Germinal center (tissue), 1 donor: ENCODE measurements around the gene KRTAP5-7.
A peak's percentile ranks its signal among the peaks of the same experiment; 100 is the strongest.
"Not testable (repeated sequence)": the region's sequence is repeated elsewhere in the genome, so short reads cannot be mapped to it uniquely, and the experiment has no call there.

ENCODE experiments used
- DNase-seq: peaks from one replicate; pipeline ENCODE4 v3.0.0; 2012; ENCODE audit warnings: mixed read lengths, low spot score

Gene KRTAP5-7

GRCh38 chr11:71558996-71559395, 31.9 kb downstream of the KRTAP5-7 start:
- no peak for DNase-seq

DNA sequence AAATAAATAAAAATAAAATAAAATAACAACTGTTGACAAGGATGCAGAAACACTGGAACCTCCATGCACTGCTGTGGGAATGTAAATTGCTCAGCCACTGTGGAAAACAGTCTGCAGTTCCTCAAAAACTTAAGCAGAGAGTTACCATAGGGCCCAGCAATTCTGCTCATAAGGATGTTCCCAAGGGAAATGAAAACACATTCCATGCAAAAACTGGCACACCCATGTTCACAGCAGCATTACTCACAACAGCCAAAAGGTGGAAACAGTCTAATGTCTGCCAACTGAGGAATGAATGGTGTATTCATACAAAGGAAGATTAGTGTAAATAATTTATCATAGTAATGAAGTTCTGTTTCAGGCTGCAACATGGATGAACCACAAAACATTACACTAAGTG, 35.1 kb downstream of the KRTAP5-7 start:
- no peak for DNase-seq

- DNase-seq, result peak; percentile 27
Observed at GRCh38 chr11:71563406-71563805, 36.3 kb downstream of the KRTAP5-7 start.

- DNase-seq, result no peak
Observed at GRCh38 chr11:71564430-71564829, 37.4 kb downstream of the KRTAP5-7 start.

DNA sequence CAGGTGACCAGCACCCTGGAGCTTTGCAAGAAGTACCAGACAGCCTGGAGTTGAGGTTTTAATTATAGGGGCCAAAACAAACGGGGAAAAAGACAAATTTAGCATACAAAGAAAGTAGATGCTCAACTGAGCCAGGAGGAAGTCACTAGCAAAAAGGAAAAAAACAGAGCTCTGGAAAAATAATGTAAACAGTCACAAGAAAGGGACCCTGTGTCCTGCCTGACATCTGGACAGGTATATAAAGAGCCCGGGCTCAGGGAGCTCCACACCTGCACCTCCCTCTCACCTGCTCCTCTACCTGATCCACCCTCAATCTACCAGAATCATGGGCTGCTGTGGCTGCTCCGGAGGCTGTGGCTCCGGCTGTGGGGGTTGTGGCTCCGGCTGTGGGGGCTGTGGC, 38.2 kb downstream of the KRTAP5-7 start, which contains the start of gene KRTAP5-10:
Gene KRTAP5-10, plus strand, starts transcription at position 301 of the 400 bp plus-strand sequence. Its CDS starts 25 bp downstream, at position 326.
- DNase-seq, result no peak

GRCh38 chr11:71566081-71566620, 39.1 kb downstream of the KRTAP5-7 start:
- DNase-seq, result no peak

DNA sequence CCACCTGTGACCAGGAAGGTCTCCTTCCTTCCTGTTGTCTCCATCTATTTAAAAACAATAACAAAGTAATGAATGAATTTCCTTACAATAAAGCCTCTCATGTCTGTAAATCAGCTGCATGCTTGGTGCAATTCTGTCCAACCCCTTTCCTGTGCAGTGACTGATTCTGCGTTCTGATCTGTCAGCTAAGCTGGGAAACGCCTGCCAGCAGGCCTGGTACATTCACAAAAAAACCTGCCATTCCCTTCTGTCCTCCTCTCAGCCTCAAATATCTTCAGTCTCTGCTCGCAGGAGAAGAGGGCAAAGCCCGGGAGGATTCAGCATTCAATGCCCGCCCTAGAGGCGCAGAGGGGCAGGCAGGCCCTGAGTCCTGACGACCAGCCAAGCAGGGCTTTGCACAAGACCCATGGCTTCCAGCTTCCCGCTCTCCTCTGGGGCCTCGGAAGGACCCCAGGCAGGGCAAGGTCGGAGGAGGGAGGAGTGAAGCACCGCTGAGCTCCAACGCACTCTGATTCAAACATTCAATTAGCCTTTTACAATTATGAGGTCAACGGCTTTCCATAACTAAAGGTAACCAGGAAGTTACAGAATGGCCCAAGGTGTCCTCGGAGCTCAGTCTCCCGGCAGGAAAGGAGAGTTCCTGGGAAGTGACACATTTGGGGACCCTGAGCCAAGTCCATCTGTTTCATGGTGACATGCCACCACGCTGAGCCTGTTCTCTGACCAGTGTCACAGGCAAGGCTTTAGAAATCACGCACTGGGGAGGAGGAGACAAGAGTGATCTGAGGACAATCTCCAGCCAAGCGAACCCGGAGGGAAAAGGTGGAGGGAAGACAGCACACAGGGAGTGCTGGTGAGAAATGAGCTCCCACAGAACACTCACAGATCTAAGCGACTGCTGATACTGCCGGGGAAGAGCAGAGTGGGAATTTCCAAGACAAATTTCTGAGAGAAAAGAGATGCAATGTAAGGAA, 39.8 kb downstream of the KRTAP5-7 start:
- DNase-seq, result not testable (repeated sequence)

GRCh38 chr11:71567633-71568032, 40.6 kb downstream of the KRTAP5-7 start:
- not testable (repeated sequence) for DNase-seq

- DNase-seq, result no peak
Observed at GRCh38 chr11:71568704-71569349, 41.8 kb downstream of the KRTAP5-7 start.

DNA sequence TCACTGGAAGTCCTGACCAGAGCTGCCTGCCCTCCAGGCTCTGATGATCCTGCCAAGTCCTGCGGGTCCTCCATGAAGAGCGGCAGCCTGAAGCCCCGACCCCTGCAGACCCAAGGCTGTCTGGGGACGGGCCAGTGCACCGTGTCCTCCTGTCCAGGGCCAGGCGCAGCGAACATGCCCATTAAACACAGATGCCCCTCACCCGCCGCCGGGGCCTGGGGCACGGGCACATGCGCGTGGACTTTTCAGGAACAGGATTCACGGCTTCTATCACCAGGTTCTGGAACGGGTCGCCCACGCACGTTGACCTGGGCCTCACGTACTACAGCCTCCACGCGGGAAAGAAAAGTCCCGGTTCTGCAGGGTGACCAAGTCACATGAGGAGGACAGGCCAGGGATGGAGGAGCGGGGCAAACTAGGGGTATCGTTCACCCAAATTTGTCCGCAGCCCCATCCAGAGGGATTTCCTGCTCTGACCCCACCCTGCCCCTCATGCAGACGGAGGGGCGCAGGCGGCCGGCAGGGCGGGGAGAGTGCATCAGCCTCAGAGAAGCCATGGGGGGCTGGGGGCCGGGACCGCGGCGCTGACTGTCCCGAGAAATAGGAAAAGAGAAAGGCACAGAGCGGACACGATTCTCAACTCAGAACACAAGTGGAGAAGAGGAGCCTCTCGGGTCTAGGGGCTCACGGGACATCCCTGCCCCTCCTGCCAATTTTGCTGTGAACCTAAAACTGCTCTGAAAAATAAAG, 44.2 kb downstream of the KRTAP5-7 start:
- not testable (repeated sequence) for DNase-seq

- DNase-seq, result no peak
Observed at GRCh38 chr11:71572811-71573210, 45.7 kb downstream of the KRTAP5-7 start.

DNA sequence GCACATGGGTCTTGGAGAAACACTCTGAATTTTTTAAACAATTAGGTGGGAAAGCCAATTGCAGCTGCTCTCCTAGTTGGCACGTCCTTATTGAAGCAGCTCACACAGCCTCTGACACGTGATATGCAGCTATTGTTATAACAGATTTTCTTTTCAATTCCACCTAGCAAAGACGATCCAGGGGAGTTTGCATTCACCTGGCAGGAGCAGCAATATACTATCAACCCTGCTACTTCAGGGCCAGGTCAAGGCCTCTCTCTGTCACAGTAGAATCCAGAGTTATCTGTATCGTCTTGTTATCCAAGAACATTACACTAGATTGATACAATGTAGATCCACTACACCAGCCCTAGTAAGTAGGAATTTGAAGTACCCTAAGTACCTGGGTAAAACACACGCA, 47.4 kb downstream of the KRTAP5-7 start:
- DNase-seq, result no peak

- no peak for DNase-seq
Observed at GRCh38 chr11:71575723-71576424, 48.8 kb downstream of the KRTAP5-7 start.

DNA sequence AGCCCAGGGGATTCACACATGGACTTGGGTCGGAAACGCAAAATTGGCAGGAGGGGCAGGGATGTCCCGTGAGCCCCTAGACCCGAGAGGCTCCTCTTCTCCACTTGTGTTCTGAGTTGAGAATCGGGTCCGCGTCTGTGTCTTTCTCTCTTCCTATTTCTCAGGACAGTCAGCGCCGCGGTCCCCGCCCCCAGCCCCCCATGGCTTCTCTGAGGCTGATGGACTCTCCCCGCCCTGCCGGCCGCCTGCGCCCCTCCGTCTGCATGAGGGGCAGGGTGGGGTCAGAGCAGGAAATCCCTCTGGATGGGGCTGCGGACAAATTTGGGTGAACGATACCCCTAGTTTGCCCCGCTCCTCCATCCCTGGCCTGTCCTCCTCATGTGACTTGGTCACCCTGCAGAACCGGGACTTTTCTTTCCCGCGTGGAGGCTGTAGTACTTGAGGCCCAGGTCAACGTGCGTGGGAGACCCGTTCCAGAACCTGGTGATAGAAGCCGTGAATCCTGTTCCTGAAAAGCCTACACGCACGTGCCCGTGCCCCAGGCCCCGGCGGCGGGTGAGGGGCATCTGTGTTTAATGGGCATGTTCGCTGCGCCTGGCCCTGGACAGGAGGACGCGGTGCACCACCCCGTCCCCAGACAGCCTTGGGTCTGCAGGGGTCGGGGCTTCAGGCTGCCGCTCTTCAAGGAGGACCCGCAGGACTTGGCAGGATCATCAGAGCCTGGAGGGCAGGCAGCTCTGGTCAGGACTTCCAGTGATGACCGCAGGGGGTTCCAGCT, 49.8 kb downstream of the KRTAP5-7 start:
- DNase-seq, result not testable (repeated sequence)

- DNase-seq, result no peak
Observed at GRCh38 chr11:71577469-71578004, 50.5 kb downstream of the KRTAP5-7 start.
